MCF 10A (cell line): Measurements from ENCODE around the gene FERMT3. TPM values are rescaled to one million over a fixed set of nuclear protein-coding genes. Genes with fewer than 3 reads are reported as not detected.
A peak's percentile ranks its signal among the peaks of the same experiment; 100 is the strongest.

Source experiments
- BruUV-seq: library from RNA; stranded (reverse); fragments of 400-500 nt; replicated peaks from 2 replicates; lab custom pipeline; 2021; lab: Mats Ljungman, UMichigan
- CTCF ChIA-PET: fragments of 300-600 bp; sonication (Branson Sonifier 250); formaldehyde crosslinking; extraction: SDS; loops from one replicate; lab custom pipeline; 2021; ENCODE audit warnings: antibody characterized with exemption, inconsistent platforms; lab: Yijun Ruan, JAX
- POLR2A ChIA-PET: fragments of 300-600, 350-650 bp; sonication (Branson Sonifier 250); formaldehyde crosslinking; extraction: SDS; loops from one replicate; lab custom pipeline; 2020; ENCODE audit warnings: antibody characterized with exemption, inconsistent platforms; lab: Yijun Ruan, JAX
- DNase-seq: peaks from one replicate; pipeline ENCODE4 v3.0.0-alpha.2; 2018; ENCODE audit not compliant: unreplicated experiment
- H3K27ac Mint-ChIP-seq: one replicate; pipeline ENCODE4 v1.8.0; 2022; ENCODE audit warnings: mild to moderate bottlenecking, low read depth, mixed read lengths; ENCODE audit not compliant: unreplicated experiment
- H3K27me3 Mint-ChIP-seq: one replicate; pipeline ENCODE4 v1.8.0; 2022; ENCODE audit warnings: mixed read lengths; ENCODE audit not compliant: insufficient read depth, unreplicated experiment
- H3K36me3 Mint-ChIP-seq: one replicate; pipeline ENCODE4 v1.8.0; 2022; ENCODE audit warnings: mild to moderate bottlenecking, moderate library complexity, mixed read lengths; ENCODE audit not compliant: insufficient read depth, unreplicated experiment
- H3K4me1 Mint-ChIP-seq: one replicate; pipeline ENCODE4 v1.8.0; 2022; ENCODE audit warnings: mixed read lengths; ENCODE audit not compliant: insufficient read depth, unreplicated experiment
- H3K4me3 Mint-ChIP-seq: one replicate; pipeline ENCODE4 v1.8.0; 2022; ENCODE audit warnings: mild to moderate bottlenecking, moderate library complexity, mixed read lengths; ENCODE audit not compliant: unreplicated experiment
- H3K9me3 Mint-ChIP-seq: one replicate; pipeline ENCODE4 v1.8.0; 2022; ENCODE audit warnings: mixed read lengths; ENCODE audit not compliant: unreplicated experiment
- CTCF ChIP-seq: fragments of 200-600 bp; IDR thresholded peaks from one replicate; pipeline ENCODE4 v1.8.0; 2022; ENCODE audit warnings: antibody characterized with exemption, mild to moderate bottlenecking; ENCODE audit not compliant: unreplicated experiment
- intact Hi-C: fragments of 100-400 bp; cut with micrococcal nuclease; formaldehyde crosslinking; loops from 2 replicates; pipeline ENCODE4 v1.14.1; 2022
- total RNA-seq: library from RNA; stranded (reverse); gene quantifications from 2 replicates; pipeline ENCODE4 v1.2.3, GENCODE V29; 2022

FERMT3 gene
- total RNA-seq, 1 experiment from 2014 or later: 0.44 TPM

DNA sequence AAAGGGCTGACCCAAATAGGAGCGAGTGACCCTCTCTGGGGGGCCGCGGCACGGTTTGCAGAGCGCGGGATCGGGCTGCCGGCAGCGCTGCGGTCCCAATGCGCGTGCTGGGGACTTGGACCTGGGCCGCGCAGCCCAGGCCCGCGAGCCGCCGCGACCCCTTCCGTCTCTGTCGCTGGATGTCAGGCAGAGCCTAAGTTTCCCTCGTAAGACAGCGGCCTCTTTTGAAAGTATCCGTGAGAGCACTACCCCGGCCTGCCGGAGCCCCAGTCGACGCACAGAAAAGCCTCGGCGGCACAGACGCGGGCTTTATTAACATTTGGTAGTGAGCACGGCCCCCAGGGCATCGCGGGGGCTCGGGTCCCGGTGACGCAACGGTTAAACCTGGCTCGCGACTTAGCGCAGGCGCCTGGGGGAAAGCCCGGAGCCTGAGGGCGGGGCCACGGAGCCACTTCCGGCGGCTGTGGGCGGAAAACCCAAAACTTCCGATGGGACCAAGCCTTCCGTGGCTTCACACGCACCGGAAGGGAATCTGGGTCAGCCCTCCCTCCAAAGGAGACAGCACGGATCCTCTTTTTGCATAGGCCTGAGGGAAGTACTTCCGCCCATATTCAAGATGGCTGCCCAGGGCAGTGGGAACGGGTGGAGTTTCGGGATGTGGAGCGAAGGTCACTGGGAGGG lies 63.2 kb downstream of the FERMT3 start:
- CTCF ChIA-PET: interaction anchor here (0.6 to 6.4 kb wide), 8 partner anchors 14 to 1535 kb away, joined by 3 to 70 read pairs (median 4); partner anchors contain the start of gene PLCB3
- peak; percentile 1 for TF ChIP-seq CTCF
- DNase-seq: peak; percentile 100
- no peaks in the 10 kb centered on the region for H3K9me3 Mint-ChIP-seq
- no peaks in the 10 kb centered on the region for H3K27me3 Mint-ChIP-seq
- peaks cover 49% of the 10 kb centered on the region for H3K36me3 Mint-ChIP-seq
- H3K4me1 Mint-ChIP-seq: peaks cover 23% of the 10 kb centered on the region
- peak overlapping the region; percentile 96 for H3K4me3 Mint-ChIP-seq
- TSS peak; percentile 52 for BruUV-seq
- intact Hi-C loops: loop anchor here (1.0 kb wide), 2 partner anchors 18 to 35 kb away; partner anchors contain the start of gene PLCB3
- H3K27ac Mint-ChIP-seq: peak overlapping the region; percentile 96
- POLR2A ChIA-PET: interaction anchor here (0.6 to 7.6 kb wide), 31 partner anchors 7 to 1582 kb away, joined by 3 to 125 read pairs (median 6); partner anchors contain the start of genes BAD, CATSPERZ, ESRRA and FKBP2

Other genes starting within 250 kb of the FERMT3 start
- 461 and 466 TPM in 2 replicates for gene COX8A, start 232.1 kb upstream of the FERMT3 start, total RNA-seq
- gene OTUB1, start 220.3 kb upstream of the FERMT3 start, total RNA-seq: 50.9 and 56.0 TPM in 2 replicates
- gene FLRT1, start 170.8 kb upstream of the FERMT3 start, total RNA-seq: 2.7 and 7.0 TPM in 2 replicates
- 15.1 and 15.7 TPM in 2 replicates for gene MACROD1, start 40.6 kb upstream of the FERMT3 start, total RNA-seq
- 161 and 171 TPM in 2 replicates for gene STIP1, start 20.6 kb upstream of the FERMT3 start, total RNA-seq
- gene TRPT1, start 19.5 kb downstream of the FERMT3 start, total RNA-seq: 27.0 and 31.3 TPM in 2 replicates
- 51.0 and 73.6 TPM in 2 replicates for gene NUDT22, start 19.6 kb downstream of the FERMT3 start, total RNA-seq
- 19.5 and 27.0 TPM in 2 replicates for gene DNAJC4, start 23.8 kb downstream of the FERMT3 start, total RNA-seq
- 46.0 and 60.3 TPM in 2 replicates for gene VEGFB, start 27.9 kb downstream of the FERMT3 start, total RNA-seq
- 84.7 and 86.0 TPM in 2 replicates for gene FKBP2, start 34.4 kb downstream of the FERMT3 start, total RNA-seq
- gene PPP1R14B, start 40.2 kb downstream of the FERMT3 start, total RNA-seq: 583 and 684 TPM in 2 replicates
- 34.6 and 39.0 TPM in 2 replicates for gene PLCB3, start 44.8 kb downstream of the FERMT3 start, total RNA-seq
- gene BAD, start 77.9 kb downstream of the FERMT3 start, total RNA-seq: 67.4 and 79.7 TPM in 2 replicates
- 36.0 and 49.5 TPM in 2 replicates for gene GPR137, start 79.1 kb downstream of the FERMT3 start, total RNA-seq
- not detected in 2 replicates for gene KCNK4, start 84.6 kb downstream of the FERMT3 start, total RNA-seq
- gene CATSPERZ, start 93.6 kb downstream of the FERMT3 start, total RNA-seq: 0.68 TPM in 1 of 2 replicates, not detected in the other
- 52.0 and 63.4 TPM in 2 replicates for gene ESRRA, start 98.8 kb downstream of the FERMT3 start, total RNA-seq
- 284 and 354 TPM in 2 replicates for gene TRMT112, start 110.8 kb downstream of the FERMT3 start, total RNA-seq
- gene PRDX5, start 111.4 kb downstream of the FERMT3 start, total RNA-seq: 274 and 302 TPM in 2 replicates
- 4.2 and 6.0 TPM in 2 replicates for gene CCDC88B, start 133.5 kb downstream of the FERMT3 start, total RNA-seq
- gene RPS6KA4, start 152.4 kb downstream of the FERMT3 start, total RNA-seq: 42.5 and 46.5 TPM in 2 replicates